Epithelial cell of esophagus (primary cell): Measurements from ENCODE around the gene MIAT.

Experiments used
- DNase-seq: peaks from one replicate; pipeline ENCODE4 v3.0.0; 2010; ENCODE audit warnings: low read depth
- H3K4me3 ChIP-seq: 2 replicates; pipeline ENCODE4 v1.5.1; 2011; ENCODE audit warnings: mild to moderate bottlenecking, low read length, control low read depth
- TF ChIP-seq, protein P1 (sequence below): IDR thresholded peaks from 2 replicates; pipeline ENCODE4 v1.5.1; 2011; ENCODE audit warnings: low read depth, mild to moderate bottlenecking, low read length, control low read depth, inconsistent platforms; ENCODE audit not compliant: insufficient read depth; ENCODE audit errors: missing control alignments

MIAT gene

DNA sequence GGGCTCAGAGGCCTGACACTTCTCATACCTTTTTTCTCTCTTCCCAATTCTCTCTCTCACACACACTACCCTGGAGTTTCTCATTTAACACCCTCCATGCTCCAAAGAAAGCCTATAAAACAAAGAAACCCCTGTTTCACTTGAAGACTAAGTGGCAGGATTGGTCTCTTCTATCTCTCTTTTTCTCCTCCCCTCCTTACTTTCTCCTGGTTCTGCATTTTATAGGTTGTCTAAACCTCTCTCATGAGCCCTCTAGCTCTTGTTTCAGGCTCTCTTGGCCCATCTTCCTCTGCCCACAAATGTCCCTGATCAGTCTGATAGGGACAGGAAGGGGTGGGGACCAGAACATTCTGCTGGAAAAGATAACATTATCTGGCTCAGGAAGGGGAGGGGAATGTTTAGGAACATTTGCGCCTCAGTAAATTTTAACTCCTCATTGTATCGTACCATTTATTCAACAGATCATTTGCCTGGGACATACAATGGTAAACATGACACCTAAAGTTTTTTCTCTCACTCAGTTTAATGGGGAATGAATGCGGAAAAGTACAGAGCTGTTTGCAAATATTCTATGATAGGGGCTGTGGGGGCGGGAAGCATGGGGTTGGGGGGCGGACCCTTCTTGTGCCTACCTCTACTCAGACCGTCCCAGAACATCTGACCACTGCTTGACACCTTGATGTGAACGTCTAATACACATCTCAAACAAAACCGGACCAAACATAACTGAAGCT is 24.8 kb upstream of the MIAT start:
- H3K4me3 ChIP-seq = no peak overlapping the region
- DNase-seq = no peak
- TF ChIP-seq, protein P1, sequence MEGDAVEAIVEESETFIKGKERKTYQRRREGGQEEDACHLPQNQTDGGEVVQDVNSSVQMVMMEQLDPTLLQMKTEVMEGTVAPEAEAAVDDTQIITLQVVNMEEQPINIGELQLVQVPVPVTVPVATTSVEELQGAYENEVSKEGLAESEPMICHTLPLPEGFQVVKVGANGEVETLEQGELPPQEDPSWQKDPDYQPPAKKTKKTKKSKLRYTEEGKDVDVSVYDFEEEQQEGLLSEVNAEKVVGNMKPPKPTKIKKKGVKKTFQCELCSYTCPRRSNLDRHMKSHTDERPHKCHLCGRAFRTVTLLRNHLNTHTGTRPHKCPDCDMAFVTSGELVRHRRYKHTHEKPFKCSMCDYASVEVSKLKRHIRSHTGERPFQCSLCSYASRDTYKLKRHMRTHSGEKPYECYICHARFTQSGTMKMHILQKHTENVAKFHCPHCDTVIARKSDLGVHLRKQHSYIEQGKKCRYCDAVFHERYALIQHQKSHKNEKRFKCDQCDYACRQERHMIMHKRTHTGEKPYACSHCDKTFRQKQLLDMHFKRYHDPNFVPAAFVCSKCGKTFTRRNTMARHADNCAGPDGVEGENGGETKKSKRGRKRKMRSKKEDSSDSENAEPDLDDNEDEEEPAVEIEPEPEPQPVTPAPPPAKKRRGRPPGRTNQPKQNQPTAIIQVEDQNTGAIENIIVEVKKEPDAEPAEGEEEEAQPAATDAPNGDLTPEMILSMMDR = no peak

DNA sequence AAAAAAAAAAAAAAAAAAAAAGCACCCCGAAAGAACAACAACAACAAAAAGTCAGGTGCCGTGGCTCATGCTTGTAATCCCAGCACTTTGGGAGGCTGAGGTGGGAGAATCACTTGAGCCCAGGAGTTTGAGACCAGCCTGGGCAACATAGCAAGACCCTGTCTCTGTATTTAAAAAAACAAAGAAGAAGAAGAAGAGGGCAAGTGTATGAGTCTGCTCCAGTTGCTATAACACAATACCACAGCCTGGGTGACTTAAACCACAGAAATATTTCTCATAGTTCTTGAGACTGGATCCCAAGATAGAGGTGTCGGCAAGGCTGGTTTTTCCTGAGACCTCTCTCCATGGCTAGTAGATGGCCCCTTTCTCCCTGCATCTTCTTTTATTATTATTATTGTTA is 23.2 kb upstream of the MIAT start:
- H3K4me3 ChIP-seq = no peak overlapping the region
- TF ChIP-seq, protein P1 = no peak
- no peak for DNase-seq

DNA sequence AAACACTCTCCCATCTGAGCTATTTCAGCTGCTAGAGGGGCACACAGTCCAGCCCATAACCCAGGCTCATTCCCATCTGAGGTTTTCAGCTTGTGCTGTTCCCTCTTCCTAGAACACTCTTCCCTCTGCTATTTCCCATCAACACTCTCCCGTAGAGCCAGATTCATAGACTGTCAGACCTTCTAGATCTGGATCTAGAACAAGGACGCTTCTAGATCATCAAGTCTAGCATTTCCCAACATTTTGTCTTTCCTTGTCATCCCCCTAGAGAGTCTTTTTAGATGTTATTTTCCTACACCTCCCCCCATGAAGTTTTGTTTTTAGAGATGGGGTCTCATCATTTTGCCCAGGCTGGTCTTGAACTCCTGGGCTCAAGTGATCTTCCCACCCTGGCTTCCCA is 22.3 kb upstream of the MIAT start:
- TF ChIP-seq, protein P1 = no peak
- no peak overlapping the region for H3K4me3 ChIP-seq
- no peak for DNase-seq

DNA sequence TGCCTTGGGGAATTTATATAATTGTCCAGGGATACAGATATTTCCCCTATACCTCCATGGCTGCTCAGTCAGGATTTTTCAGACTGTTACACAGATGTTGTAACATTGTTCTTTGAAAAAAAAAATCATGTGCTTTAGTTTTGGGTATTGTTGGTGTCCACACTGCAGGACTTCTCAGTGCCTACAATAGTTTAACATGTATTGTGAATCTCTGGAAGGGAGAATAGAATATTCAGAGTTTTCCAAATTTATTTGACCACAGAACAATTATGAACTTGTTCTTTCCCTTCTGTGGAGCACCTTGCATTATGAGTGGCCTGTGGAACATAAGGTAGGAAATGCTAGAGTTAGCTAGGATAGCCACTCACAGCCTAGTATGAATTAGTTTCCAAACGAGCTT is 21.1 kb upstream of the MIAT start:
- no peak for DNase-seq
- no peak overlapping the region for H3K4me3 ChIP-seq
- TF ChIP-seq, protein P1 = no peak

DNA sequence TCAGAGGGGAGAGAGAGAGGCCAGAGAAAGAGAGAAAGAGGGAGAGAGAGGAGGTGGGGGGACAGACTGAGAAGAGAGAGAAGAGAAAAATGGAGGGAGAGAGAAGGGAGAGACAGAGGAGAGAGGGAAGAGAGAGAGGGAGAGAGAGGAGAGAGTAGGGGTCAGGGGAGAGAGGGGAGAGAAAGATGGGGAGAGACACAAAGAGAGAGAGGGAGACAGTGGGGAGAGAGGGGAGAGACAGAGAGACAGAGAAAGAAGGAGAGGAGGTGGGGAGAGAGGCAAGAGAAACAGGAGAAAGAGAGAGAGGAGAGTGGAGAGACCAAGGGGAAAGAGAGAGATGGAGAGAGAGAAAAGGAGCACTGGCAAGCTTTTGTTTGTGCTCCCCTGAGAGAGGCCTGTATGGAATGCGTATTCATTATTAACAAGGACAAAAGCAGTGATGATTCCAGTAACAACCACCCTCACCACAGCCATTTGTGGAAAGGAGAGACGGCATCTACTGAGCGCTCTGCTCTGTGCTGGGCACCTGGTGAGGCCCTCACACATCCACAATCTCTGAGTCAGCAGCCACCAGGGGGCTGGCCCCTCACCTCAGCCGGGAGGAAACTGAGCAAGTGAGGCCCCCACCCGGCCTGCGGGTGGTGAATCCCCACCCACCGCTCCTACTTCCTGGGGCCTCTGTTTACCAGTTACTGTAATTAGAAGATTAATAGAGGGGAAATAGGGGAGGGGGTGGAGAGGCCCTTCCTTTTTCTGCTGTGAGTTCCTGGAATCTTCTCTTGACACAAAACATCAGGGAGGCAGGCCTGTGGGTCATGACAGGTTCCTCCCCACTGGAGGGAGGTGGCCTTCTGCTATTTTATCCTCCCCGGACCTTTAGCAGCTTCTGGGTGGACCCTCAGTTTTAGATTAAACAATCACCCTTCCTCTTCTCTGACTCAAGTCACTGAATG is 14.6 kb upstream of the MIAT start:
- H3K4me3 ChIP-seq = no peak overlapping the region
- TF ChIP-seq, protein P1 = no peak
- DNase-seq = no peak

DNA sequence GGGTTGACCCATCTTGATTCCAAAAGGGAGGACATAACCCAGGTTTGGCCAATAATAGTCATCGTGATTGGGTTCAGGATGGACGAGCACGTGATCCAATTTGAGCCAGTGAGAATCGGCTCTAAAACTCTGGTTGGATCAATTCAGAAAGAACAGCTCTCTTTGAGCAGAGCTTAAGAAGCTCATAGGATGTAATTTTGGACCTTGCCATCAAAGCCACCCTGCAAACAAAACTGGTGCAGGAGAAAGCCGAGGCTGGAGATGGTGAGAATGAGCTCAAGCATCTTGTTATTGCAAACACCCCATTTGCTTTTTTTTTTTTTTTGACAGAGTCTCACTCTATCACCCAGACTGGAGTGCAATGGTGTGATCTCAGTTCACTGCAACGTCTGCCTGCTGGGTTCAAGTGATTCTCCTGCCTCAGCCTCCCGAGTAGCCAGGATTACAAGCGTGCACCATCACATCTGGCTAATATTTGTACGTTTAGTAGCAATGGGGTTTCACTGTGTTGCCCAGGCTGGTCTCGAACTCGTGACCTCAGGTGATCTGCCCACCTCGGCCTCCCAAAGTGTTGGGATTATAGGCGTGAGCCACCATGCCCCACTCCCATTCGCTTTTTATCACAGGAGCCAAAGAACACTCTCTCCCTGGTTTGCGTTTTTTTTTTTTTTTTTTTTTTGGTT is 13.8 kb upstream of the MIAT start:
- no peak overlapping the region for H3K4me3 ChIP-seq
- no peak for DNase-seq
- TF ChIP-seq, protein P1 = no peak
